GM19023 (cell line): ENCODE data around the gene NOLC1.
"Not testable (repeated sequence)": the region's sequence is repeated elsewhere in the genome, so short reads cannot be mapped to it uniquely, and the experiment has no call there.

Source experiments
- ATAC-seq: cut with Tn5 transposase; IDR thresholded peaks from one replicate; pipeline ENCODE4 v1.9.1; 2021; ENCODE audit warnings: mild to moderate bottlenecking, moderate library complexity; ENCODE audit not compliant: unreplicated experiment

The NOLC1 gene

DNA sequence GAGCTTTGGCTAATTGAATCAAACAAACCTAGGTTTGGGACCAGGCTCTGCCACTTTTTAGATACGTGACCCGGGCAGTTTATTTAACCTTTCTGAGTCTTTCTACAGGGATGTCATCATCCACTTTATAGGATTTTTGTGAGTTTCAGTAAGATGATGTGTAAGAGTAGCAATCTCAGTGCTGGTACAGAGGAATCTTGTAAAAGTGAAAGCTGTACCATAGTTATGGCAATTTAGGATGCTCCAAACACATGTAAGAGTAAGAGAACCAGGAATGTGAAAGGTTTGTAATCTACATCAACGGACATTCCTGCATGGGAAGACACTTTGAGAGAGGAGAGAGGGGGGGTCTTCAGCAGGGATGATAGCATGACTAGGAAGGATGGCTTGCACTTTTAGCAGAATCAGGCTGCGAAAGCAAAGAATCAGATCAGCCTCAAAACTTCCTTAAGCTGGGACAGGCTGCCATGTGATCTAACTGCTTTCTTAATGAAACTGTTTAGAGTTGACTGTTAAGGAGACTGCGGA lies 968 bp downstream of the NOLC1 start:
- ATAC-seq: no peak

- ATAC-seq: no peak
Observed at GRCh38 chr10:102154466-102155116, 2.4 kb downstream of the NOLC1 start.

DNA sequence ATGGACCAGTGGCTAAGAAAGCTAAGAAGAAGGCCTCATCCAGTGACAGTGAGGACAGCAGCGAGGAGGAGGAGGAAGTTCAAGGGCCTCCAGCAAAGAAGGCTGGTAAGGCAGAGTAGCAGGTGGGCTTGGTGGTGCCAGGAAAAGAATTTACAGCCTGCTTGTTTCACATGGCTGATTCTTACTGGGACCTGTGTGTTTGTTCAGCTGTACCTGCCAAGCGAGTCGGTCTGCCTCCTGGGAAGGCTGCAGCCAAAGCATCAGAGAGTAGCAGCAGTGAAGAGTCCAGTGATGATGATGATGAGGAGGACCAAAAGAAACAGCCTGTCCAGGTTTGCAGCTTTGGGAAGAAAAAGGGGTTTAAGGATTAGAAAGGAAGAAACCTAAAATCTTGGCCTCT lies 5.0 kb downstream of the NOLC1 start:
- no peak for ATAC-seq

- no peak for ATAC-seq
Observed at GRCh38 chr10:102159051-102159597, 6.9 kb downstream of the NOLC1 start.

DNA sequence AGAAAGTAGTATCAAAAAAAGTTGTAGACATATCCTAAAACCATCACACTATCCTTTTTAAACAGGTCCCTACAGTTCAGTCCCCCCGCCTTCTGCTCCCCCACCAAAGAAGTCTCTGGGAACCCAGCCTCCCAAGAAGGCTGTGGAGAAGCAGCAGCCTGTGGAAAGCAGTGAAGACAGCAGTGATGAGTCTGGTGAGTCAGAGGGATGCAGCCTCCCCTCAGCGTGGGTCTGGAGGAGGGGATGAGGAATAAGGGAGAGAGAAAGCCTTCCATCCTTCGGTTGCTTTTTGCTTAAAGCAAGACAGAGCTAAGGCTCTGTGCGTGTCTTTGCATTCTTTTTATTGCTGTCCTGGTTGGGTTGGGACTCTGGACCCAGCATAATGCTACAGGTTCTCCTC lies 7.6 kb downstream of the NOLC1 start:
- no peak for ATAC-seq

DNA sequence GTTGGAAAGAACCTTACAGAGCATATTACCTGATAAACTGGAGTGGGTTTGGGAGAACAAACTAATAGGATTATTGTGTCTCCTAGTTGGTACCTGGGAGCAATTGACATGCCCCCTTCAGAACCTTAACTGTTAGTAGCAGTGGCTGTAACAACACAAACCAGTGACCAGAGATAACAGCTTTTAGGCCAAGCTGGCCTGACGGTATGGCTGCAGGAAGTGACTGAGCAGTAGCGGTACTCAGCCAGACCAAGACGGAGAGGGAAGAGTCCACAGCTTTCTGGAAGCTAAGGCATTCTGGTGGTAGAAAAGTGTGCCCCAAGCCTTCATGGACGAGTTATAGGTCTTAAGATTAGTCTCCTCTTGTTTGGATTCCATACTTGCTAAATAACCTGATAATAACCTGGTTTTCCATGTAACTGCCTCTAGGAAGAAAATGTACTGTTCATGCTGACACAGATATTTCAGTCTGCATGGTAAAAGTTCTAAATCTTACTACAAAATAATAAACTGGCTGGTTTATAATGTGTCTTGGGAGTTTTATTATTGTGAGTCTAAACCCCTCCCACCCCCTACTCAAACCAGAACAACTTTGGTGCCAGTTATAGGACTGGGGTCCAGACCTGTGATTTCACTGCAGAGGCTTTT lies 11.3 kb downstream of the NOLC1 start:
- ATAC-seq: no peak

DNA sequence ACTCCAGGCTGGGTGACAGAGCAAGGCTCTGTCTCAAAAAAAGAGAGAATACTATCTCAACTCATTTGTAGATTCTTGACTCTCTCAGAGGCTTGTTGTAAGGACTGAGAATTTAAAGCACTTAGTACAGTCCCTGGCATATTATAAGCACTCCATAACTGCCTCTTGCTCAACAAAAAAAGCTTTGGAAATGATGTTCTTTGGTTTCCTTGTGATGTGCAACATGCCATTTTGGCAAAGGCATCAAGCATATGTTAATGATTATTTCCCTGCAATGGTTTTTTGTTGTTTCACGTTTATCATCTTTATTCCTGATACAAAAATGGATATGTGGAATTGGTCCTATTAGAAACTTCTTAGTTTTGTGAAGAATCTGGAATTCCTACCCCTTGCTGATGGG lies 15.7 kb downstream of the NOLC1 start:
- no peak for ATAC-seq

DNA sequence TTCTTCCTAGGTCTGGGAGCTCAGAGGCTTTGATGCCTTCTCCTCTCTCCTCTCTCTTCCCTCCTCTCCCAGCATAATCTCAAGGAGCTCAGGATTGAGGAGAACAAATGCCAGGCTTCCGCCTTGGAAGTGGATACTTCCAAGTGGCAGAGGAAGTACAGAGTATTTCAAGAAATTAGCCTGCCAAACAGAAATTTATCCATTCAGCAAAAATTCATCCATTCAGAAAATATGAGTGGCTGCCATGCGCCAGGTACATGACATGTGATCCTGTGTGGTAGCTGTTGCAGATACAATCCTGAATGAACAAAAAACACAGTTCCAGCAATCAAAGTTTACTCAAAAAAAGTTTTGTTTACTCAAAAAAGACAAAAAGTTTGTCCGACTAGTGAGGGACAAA lies 18.4 kb downstream of the NOLC1 start:
- no peak for ATAC-seq

GRCh38 chr10:102172288-102172687 lies 20.1 kb downstream of the NOLC1 start:
- no peak for ATAC-seq

DNA sequence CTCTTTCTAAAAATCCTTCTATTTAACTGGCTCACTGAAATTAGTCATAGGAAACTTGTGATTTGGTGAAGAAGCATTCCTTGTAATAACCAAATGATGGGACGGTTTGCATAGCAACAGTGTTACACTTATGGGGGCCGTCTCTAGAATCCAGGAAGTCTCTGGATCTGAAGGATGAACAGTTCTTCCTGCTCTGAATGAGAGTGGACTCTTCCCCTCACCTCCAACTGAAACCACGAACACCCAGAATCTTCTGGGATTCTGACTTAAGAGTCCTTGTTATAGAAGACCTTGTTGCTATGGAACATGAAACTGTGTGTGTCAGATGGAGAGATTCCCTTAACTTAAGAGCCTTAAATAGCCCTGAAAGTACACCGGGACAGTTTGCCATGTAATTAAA lies 23.2 kb downstream of the NOLC1 start:
- no peak for ATAC-seq

GRCh38 chr10:102184606-102185005 lies 32.4 kb downstream of the NOLC1 start:
- no peak for ATAC-seq

DNA sequence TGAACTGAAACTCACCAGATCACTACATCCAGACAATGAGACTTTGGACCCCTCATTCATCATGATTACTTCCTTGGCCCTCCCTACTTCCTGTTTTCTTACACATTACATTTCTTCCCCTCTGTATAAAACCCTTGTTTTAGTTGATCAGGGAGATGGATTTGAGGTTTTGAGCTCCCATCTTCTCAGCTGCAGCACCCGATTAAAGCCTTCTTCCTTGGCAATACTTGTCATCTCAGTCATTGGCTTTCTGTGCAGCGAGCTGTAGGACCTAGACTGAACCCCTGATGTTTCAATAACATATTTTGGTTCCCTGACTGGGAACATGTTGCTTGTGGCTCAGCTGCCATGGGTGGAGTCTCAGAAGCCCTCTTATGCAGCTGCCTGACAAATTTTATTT lies 33.1 kb downstream of the NOLC1 start:
- no peak for ATAC-seq

DNA sequence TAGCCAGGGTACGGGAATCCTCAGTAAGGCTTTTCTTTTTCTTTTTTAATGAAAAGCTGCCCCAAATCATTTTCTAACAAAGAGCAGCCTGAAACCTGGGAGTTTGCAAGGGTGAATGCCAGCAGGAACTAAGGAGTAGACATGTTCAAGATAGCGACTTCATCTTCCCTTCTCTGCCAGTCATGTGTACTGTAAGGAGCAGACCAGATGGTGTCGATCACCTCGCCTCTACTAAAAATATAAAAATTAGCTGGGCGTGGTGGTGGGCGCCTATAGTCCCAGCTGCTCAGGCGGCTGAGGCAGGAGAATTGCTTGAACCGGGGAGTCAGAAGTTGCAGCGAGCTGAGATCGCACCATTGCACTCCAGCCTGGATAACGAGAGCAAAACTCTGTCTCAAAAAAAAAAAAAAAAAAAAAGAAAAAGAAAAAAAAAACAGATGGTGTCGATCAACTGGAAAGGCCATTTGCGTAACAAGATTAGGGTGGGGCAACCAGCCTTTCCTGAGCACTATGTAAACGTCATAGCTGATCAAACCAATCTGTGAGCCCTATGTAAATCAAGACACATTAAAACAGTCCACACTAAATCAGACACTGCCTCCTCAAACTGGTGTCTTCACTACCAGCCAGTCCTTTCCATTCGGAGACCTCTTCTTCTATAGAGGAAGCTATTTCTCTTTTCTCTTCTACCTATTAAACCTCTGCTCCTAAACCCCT lies 33.8 kb downstream of the NOLC1 start:
- ATAC-seq: no peak

DNA sequence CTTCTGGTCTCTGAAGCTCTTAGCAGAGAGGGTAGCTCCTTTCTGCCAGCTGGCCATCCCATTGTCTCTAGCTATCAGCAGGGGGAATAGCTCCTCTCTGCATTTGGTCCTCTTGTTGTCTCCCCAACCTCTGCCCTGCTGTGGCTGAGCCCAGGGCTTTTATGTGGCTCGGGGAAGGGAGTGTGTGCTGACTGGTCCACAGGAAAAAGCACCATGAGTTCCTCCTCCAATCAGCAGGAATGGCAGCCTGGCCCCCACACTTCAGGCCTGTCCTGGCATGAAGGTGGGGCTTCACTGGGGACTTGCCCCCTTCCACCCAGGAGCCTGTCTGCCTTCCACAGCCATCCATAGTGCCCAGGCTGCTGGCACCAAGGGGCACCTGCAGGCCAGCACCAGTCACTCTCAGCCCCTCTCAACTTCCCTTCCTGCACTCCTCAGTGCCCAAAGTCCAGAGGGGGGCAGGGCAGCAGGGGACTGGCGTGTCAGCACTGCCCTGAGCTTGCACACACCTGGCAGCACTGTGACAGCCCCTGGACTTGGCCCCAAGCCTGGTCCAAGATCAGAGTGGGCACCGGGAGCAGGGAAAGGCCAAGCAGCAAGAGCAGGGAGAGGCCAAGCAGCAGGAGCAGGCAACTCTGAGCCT lies 36.2 kb downstream of the NOLC1 start:
- ATAC-seq: no peak

DNA sequence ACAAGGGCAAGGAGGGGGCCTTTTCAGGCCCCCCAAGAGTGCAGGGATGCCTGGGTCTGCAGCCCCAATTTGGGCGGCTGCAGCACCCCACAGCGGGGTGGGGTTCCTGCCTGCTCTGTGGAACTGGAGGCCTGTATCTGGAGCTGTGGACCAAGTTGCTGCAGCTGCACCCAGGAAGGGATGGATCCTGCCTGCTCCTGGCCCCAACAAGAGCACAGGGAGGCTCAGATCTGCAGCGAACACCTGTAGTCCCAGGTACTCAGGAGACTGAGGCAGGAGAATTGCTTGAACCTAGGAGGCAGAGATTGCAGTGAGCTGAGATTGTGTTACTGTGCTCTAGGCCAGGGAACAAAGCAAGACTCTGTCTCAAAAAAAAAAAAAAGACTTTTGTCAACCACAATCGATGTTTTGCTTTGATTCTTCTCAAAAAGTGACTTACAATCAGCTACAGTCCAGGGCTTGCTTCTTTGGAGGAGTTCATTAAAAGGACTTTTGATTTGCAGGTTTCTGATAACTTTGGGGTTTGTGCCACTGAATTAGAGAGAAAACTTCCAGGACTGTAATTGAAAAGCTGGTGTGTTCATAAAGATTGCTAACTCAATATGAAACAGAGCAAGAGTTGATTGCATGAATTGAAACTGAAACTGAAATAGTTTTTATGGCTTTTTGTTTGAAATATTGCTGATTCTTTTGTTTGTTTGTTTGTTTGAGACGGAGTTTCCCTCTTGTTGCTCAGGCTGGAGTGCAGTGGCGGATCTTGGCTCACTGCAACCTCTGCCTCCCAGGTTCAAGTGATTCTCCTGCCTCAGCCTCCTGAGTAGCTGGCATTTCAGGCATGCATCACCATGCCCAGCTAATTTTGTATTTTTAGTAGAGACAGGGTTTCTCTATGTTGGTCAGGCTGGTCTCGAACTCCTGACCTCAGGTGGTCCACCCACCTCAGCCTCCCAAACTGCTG lies 37.0 kb downstream of the NOLC1 start:
- ATAC-seq: not testable (repeated sequence)

GRCh38 chr10:102191956-102192355 lies 39.8 kb downstream of the NOLC1 start:
- no peak for ATAC-seq

DNA sequence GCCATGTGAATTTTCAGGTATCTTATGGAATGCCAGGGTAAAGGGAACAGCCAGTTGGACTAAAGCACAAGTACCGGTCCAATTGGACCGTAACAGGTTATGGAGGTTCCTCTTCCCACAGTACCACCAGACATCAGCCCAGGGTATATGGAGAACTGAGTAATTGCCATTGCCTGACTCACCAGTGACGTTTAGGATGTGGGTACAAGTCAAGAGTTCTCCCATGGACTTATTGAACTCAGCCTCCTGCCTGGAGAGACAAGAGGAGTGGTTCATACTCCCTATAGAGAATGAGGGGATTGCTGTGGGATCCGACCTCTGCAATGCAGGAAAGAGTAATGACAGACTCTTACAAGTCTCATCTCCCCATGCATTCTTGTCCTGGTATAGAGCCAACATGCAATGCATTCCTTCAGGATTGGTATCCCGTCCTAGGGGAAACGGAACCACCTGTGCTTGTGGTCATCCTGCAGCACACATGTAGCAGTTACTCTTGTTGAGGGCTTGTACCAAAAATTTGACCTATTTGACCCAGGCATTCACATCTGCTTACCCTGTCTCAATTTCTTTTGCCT lies 43.2 kb downstream of the NOLC1 start:
- no peak for ATAC-seq

DNA sequence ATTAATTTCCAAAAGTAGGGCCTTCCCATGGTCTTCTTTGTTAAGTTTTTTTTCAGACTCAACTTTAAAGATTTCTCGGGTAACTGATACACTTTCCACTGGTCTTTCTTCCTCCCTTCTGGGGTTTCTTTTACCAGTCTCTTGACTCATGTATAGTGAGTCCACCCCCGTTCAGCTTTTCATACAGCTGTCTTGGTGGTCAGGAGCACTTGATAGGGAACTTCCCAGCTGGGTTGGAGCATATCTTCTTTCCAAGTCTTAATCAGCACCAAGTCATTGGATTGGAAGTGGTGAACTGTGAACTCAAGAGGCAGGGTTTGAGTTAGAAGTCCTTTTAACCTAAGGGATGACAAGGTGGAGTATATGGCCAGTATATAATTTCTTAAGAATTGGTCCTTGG lies 44.7 kb downstream of the NOLC1 start:
- ATAC-seq: no peak

GRCh38 chr10:102198027-102198426 lies 45.8 kb downstream of the NOLC1 start:
- no peak for ATAC-seq
